Thoracic aorta (tissue), 2 donors: ENCODE measurements around the gene NPAS3. TPM values are rescaled to one million over a fixed set of nuclear protein-coding genes. Genes with fewer than 3 reads are reported as not detected.

Source experiments
- ATAC-seq: fragments of 150-250 bp; one replicate; pipeline ENCODE4 v1.8.0; 2017; ENCODE audit warnings: low read depth; ENCODE audit not compliant: insufficient number of reproducible peaks, low FRiP score
- DNase-seq: peaks from one replicate; pipeline ENCODE4 v3.0.0-alpha.2; 2020; ENCODE audit warnings: low spot score
- H3K27ac ChIP-seq, 2 donors: fragments of 200-600 bp; sonication (generic); 1 replicate in 1 of 2; 2 replicates in 1 of 2; pipeline ENCODE4 v1.5.1; 2016; ENCODE audit warnings: mild to moderate bottlenecking in 2 of 2, moderate library complexity in 2 of 2
- H3K27me3 ChIP-seq: fragments of 200-600 bp; sonication (generic); replicated peaks from 2 replicates; pipeline ENCODE4 v1.6.0; 2016; ENCODE audit warnings: mild to moderate bottlenecking; ENCODE audit not compliant: insufficient read depth
- H3K36me3 ChIP-seq: fragments of 200-600 bp; sonication (generic); one replicate; pipeline ENCODE4 v1.5.1; 2016
- H3K4me1 ChIP-seq, 2 donors: fragments of 200-600 bp; sonication (generic); 1 replicate in 1 of 2; 2 replicates in 1 of 2; pipeline versions ENCODE4 v1.5.1 to v1.6.0; 2016; ENCODE audit warnings: low read depth in 2 of 2, mild to moderate bottlenecking in 1 of 2; ENCODE audit not compliant: control insufficient read depth in 1 of 2
- H3K4me3 ChIP-seq: fragments of 200-600 bp; sonication (generic); 2 replicates; pipeline ENCODE4 v1.5.1; 2016; ENCODE audit warnings: mild to moderate bottlenecking
- H3K9me3 ChIP-seq: fragments of 200-600 bp; sonication (generic); 2 replicates; pipeline ENCODE4 v1.5.1; 2016
- total RNA-seq, 2 donors: library from RNA; depleted of rRNA; stranded (reverse); fragments of >200 nt; gene quantifications; one replicate each; pipeline versions ENCODE4 v1.1.0 to v1.2.3, GENCODE V29; 2016
- TF ChIP-seq, protein P1 (sequence below): fragments of 200-600 bp; sonication (generic); IDR thresholded peaks from one replicate; pipeline ENCODE4 v1.5.1; 2019; ENCODE audit warnings: antibody characterized with exemption

The NPAS3 gene
- total RNA-seq, 2 donors from 2014 or later: 1.1 TPM; not detected in 1

DNA sequence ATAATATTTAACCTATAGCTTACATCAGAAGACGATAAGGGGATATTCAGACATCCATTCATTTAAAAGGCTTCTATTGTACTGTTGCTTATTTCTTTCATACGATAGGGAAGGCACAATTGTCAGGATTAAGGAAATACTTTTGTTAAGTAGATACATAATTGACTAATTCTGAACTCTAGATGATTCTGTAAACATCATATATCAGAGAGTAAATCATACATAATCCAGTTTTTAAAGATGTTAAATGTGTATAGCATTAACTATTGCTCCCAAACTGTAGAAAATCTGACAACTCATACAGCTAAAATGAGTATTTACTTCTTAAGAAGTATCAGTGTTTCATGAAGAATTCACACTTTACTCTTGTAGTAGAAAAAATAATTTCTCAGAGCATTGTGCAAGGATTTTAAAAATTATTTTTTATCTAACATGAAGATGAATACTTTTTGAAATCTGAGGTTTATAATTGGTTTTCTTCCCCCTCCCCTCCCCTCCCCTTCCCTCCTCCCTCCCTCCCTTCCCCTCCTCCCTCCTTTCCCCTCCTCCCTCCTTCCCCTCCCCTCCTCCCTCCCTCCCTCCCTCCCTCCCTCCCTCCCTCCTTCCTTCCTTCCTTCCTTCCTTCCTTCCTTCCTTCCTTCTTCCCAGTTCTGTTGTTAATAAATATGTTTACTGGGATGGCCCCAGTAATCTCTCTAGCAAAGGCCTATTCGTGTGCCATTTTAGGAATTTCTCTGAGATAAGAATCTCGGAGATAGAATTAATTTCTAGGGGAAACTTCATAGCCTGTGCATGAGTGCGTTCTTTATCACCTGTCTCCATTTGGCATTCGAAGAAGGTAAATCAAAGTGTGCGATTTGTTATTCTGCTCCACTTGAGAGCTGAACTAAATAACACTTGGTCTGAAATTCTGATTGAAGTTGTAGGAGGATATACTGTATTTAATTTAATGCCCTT lies 2.3 kb downstream of the NPAS3 start:
- no peak for DNase-seq
- Histone ChIP-seq H3K9me3 (no peaks in the 10 kb centered on the region), H3K4me1 (peaks cover 4 to 10% of the 10 kb centered on the region in 2 donors), H3K4me3 (no peak overlapping the region), H3K27ac (no peak overlapping the region), H3K36me3 (no peaks in the 10 kb centered on the region), H3K27me3 (no peaks in the 10 kb centered on the region)
- TF ChIP-seq, protein P1, sequence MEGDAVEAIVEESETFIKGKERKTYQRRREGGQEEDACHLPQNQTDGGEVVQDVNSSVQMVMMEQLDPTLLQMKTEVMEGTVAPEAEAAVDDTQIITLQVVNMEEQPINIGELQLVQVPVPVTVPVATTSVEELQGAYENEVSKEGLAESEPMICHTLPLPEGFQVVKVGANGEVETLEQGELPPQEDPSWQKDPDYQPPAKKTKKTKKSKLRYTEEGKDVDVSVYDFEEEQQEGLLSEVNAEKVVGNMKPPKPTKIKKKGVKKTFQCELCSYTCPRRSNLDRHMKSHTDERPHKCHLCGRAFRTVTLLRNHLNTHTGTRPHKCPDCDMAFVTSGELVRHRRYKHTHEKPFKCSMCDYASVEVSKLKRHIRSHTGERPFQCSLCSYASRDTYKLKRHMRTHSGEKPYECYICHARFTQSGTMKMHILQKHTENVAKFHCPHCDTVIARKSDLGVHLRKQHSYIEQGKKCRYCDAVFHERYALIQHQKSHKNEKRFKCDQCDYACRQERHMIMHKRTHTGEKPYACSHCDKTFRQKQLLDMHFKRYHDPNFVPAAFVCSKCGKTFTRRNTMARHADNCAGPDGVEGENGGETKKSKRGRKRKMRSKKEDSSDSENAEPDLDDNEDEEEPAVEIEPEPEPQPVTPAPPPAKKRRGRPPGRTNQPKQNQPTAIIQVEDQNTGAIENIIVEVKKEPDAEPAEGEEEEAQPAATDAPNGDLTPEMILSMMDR: no peak
- ATAC-seq: no peak

- no peak overlapping the region for H3K4me3 ChIP-seq
- no peak for ATAC-seq
- H3K27ac ChIP-seq: no peak overlapping the region
- DNase-seq: no peak
- no peaks in the 10 kb centered on the region for H3K9me3 ChIP-seq
- no peaks in the 10 kb centered on the region for H3K27me3 ChIP-seq
- H3K4me1 ChIP-seq: peaks cover 4 to 10% of the 10 kb centered on the region in 2 donors
- TF ChIP-seq, protein P1: no peak
- H3K36me3 ChIP-seq: no peaks in the 10 kb centered on the region
These were observed 3.0 kb downstream of the NPAS3 start for GRCh38 chr14:32941668-32942065.

GRCh38 chr14:32947081-32947480 lies 8.4 kb downstream of the NPAS3 start:
- DNase-seq: no peak
- no peak for ATAC-seq
- H3K36me3 ChIP-seq: no peaks in the 10 kb centered on the region
- H3K27ac ChIP-seq: no peak overlapping the region
- H3K9me3 ChIP-seq: no peaks in the 10 kb centered on the region
- no peaks in the 10 kb centered on the region for H3K27me3 ChIP-seq
- H3K4me3 ChIP-seq: no peak overlapping the region
- TF ChIP-seq, protein P1: no peak
- H3K4me1 ChIP-seq: no peaks in the 10 kb centered on the region

DNA sequence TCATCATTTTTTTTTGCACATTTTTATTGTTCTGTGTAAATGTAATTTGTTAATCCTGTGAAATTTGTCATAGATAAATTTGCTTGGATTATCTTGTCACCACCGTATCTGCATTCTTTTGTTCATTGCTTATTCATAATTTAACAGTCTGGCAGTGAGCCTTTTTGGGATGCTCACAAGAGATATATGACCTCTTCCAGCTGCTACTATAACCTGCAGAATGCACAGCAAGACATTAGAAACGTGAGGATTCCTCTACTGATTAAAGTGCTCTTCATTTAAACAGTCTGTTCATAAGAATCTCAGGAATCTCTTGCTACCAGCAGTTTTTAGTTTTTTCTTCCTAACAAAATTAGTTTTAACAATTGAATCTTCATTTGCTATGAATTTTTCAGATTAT lies 9.1 kb downstream of the NPAS3 start:
- Histone ChIP-seq H3K4me1 (no peaks in the 10 kb centered on the region), H3K36me3 (no peaks in the 10 kb centered on the region), H3K27ac (no peak overlapping the region), H3K9me3 (no peaks in the 10 kb centered on the region), H3K27me3 (no peaks in the 10 kb centered on the region), H3K4me3 (no peak overlapping the region)
- DNase-seq (no peak), ATAC-seq (no peak)
- TF ChIP-seq, protein P1: no peak

DNA sequence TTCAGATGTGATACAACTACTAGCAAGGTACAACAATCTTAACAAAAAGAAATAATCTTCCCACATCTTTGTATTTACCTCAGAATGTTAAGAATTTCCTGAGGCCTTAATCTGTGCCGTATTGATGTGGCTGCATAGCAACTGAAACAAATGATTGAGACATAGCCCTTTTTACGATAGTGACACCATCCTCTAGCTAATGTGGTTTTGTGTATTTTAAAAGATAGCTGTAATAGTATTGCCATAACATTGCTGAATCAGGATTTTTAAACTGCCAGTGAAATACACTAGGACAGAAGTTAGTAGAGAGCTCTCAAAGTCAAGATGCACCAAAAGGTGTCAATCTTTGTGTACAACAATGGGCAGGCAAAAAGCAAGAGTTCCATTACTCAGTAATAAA lies 11.9 kb downstream of the NPAS3 start:
- no peaks in the 10 kb centered on the region for H3K27me3 ChIP-seq
- TF ChIP-seq, protein P1: no peak
- DNase-seq (no peak), ATAC-seq (no peak)
- no peak overlapping the region for H3K4me3 ChIP-seq
- no peaks in the 10 kb centered on the region for H3K36me3 ChIP-seq
- H3K27ac ChIP-seq: no peak overlapping the region
- H3K9me3 ChIP-seq: no peaks in the 10 kb centered on the region
- no peaks in the 10 kb centered on the region for H3K4me1 ChIP-seq
